HepG2 (cell line): ENCODE data around the gene UFSP2. TPM values are rescaled to one million over a fixed set of nuclear protein-coding genes. Genes with fewer than 3 reads are reported as not detected.
A peak's percentile ranks its signal among the peaks of the same experiment; 100 is the strongest.

Experiments
- GTF2F1 ChIP-seq: fragments of 150-350 bp; IDR thresholded peaks from 2 replicates; pipeline ENCODE4 v1.6.1; 2014; ENCODE audit warnings: low read length
- HNRNPLL ChIP-seq: fragments of 200-400 bp; formaldehyde crosslinking; IDR thresholded peaks from 2 replicates; pipeline ENCODE4 v1.6.1; 2017; ENCODE audit warnings: mild to moderate bottlenecking, low read depth, low read length; ENCODE audit not compliant: poor library complexity, severe bottlenecking
- KDM5B ChIP-seq: sonication (generic); formaldehyde crosslinking; IDR thresholded peaks from 2 replicates; pipeline ENCODE4 v1.4.0; 2020; ENCODE audit warnings: missing genetic modification reagents, mild to moderate bottlenecking, borderline replicate concordance
- PAX8 ChIP-seq: sonication (generic); formaldehyde crosslinking; IDR thresholded peaks from 2 replicates; pipeline ENCODE4 v1.8.0; 2022; ENCODE audit warnings: mild to moderate bottlenecking, missing genetic modification reagents, borderline replicate concordance
- SALL1 ChIP-seq: sonication (generic); formaldehyde crosslinking; IDR thresholded peaks from 2 replicates; pipeline ENCODE4 v1.8.0; 2022; ENCODE audit warnings: mild to moderate bottlenecking, missing genetic modification reagents
- ZMAT3 ChIP-seq: sonication (generic); formaldehyde crosslinking; conservative IDR thresholded peaks from 2 replicates; pipeline ENCODE4 v1.7.0; 2021; ENCODE audit warnings: missing genetic modification reagents
- ZNF672 ChIP-seq: sonication (generic); formaldehyde crosslinking; IDR thresholded peaks from 2 replicates; pipeline ENCODE4 v1.8.1; 2022; ENCODE audit warnings: missing genetic modification reagents
- ZSCAN29 ChIP-seq: sonication (generic); formaldehyde crosslinking; conservative IDR thresholded peaks from 2 replicates; pipeline ENCODE4 v1.4.0; 2020; ENCODE audit warnings: mild to moderate bottlenecking, missing genetic modification reagents
- polyA plus RNA-seq, 8 experiments: library from polyadenylated mRNA; depleted of rRNA in 3 of 8; stranded (reverse) in 7 of 8; unstranded in 1 of 8; fragments of >200 nt; fragmentation: Illumina TruSeq in 4 of 8; extraction: Trizol in 4 of 8; gene quantifications; 2 replicates each; pipeline versions ENCODE4 v1.2.1 to v1.2.3, GENCODE V29; 2011 to 2016; ENCODE audit warnings: low read depth in 4 of 8, missing spikeins in 1 of 8, mixed read lengths in 1 of 8; ENCODE audit not compliant: insufficient read depth in 1 of 8
- total RNA-seq, 5 experiments: library from RNA; depleted of rRNA; stranded (reverse); fragments of >200 nt; fragmentation: Illumina TruSeq; extraction: Trizol; gene quantifications; 2 replicates each; pipeline ENCODE4 v1.2.3, GENCODE V29; 2016; ENCODE audit warnings: low read depth in 1 of 5
- TF ChIP-seq, protein P1 (sequence below): sonication (generic); formaldehyde crosslinking; IDR thresholded peaks from 2 replicates; pipeline ENCODE4 v1.4.0; 2020; ENCODE audit warnings: mild to moderate bottlenecking, missing genetic modification reagents
- TF ChIP-seq, protein P2 (sequence below): sonication (generic); formaldehyde crosslinking; IDR thresholded peaks from 2 replicates; pipeline ENCODE4 v1.5.1; 2020; ENCODE audit warnings: mild to moderate bottlenecking, missing genetic modification reagents, moderate library complexity

UFSP2 gene
- total and polyA plus RNA-seq, 2 of the 13 experiments (the other 11 are each of a cell fraction or from before 2014, with no cell fraction given): 24.1 to 32.3 TPM

DNA sequence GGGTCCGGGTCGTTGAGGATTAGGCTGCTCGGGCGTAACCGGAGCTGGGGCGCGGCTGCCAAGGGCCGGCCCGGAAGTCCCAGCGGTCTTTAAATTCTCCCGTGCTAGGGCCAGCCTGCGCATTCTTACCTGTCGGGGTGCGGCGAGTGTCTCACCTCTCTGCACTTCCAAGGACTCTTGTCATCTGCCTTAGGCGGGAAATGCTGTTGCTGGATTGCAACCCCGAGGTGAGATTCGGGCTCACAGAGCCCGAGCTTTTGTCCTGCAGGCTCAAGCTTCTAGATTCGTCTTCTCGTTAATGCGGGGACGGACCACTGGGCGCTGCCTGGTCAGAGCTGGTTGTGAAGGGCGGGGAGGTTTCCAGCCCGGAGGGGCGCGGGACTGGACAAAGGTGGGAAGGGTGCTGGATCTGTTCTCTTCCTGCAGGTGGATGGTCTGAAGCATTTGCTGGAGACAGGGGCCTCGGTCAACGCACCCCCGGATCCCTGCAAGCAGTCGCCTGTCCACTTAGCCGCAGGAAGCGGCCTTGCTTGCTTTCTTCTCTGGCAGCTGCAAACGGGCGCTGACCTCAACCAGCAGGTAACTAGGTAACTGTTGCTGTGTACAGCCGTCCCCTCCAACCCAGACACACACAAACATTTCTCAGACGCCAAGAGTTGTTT lies 28.9 kb downstream of the UFSP2 start, which contains the start of gene ANKRD37 (continued):
- TF ChIP-seq, protein P1, sequence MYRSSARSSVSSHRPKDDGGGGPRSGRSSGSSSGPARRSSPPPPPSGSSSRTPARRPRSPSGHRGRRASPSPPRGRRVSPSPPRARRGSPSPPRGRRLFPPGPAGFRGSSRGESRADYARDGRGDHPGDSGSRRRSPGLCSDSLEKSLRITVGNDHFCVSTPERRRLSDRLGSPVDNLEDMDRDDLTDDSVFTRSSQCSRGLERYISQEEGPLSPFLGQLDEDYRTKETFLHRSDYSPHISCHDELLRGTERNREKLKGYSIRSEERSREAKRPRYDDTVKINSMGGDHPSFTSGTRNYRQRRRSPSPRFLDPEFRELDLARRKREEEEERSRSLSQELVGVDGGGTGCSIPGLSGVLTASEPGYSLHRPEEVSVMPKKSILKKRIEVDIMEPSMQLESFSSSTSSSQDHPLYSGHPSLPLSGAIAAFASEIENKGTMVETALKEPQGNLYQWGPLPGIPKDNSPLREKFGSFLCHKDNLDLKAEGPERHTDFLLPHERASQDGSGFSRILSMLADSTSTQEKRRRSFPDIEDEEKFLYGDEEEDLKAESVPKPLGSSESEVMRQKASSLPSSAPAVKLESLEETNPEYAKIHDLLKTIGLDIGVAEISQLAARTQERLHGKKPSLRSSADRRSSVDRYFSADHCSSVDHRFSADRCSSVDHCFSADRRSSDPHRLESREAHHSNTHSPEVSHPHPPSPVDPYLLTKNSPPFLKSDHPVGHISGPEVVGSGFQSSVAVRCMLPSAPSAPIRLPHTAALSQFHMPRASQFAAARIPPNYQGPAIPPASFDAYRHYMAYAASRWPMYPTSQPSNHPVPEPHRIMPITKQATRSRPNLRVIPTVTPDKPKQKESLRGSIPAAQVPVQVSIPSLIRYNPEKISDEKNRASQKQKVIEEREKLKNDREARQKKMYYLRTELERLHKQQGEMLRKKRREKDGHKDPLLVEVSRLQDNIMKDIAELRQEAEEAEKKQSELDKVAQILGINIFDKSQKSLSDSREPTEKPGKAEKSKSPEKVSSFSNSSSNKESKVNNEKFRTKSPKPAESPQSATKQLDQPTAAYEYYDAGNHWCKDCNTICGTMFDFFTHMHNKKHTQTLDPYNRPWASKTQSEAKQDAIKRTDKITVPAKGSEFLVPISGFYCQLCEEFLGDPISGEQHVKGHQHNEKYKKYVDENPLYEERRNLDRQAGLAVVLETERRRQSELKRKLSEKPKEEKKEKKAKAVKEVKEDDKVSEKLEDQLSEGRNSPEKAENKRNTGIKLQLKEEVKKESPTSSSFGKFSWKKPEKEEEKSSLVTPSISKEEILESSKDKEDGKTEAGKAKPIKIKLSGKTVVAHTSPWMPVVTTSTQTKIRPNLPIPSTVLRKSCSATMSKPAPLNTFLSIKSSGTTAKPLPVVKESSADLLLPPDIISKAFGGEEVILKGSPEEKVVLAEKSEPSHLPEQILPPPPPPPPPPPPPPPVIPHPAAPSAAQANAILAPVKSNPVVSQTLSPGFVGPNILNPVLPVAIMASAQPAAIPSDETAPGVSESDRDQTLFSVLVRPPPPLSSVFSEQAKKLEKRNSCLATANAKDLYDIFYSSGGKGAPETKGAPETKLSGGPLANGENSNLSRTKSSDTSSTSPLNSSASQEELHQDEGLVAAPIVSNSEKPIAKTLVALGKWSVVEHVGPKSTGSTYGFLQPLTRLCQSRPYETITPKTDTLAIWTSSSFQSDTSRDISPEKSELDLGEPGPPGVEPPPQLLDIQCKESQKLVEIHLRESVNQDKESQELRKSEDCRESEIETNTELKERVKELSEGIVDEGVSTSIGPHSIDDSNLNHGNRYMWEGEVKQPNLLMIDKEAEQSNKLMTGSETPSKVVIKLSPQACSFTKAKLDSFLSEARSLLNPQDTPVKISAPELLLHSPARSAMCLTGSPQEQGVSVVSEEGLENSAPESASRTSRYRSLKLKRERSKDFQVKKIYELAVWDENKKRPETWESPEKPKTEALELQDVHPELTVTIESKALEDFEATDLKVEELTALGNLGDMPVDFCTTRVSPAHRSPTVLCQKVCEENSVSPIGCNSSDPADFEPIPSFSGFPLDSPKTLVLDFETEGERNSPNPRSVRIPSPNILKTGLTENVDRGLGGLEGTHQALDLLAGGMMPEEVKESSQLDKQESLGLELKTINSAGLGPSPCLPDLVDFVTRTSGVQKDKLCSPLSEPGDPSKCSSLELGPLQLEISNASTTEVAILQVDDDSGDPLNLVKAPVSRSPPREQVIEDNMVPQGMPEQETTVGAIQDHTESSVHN (CRISPR knock-in tag): 0 out of 2 replicates have a peak, but pooled peaks have one; percentile 36
- peak; percentile 13; the same call in 1 of the 2 replicates for TF ChIP-seq ZSCAN29 (CRISPR knock-in tag)
- TF ChIP-seq HNRNPLL: peak; percentile 67
- peak; percentile 83; the same call in 1 of the 2 replicates for TF ChIP-seq ZMAT3
- TF ChIP-seq, protein P2, sequence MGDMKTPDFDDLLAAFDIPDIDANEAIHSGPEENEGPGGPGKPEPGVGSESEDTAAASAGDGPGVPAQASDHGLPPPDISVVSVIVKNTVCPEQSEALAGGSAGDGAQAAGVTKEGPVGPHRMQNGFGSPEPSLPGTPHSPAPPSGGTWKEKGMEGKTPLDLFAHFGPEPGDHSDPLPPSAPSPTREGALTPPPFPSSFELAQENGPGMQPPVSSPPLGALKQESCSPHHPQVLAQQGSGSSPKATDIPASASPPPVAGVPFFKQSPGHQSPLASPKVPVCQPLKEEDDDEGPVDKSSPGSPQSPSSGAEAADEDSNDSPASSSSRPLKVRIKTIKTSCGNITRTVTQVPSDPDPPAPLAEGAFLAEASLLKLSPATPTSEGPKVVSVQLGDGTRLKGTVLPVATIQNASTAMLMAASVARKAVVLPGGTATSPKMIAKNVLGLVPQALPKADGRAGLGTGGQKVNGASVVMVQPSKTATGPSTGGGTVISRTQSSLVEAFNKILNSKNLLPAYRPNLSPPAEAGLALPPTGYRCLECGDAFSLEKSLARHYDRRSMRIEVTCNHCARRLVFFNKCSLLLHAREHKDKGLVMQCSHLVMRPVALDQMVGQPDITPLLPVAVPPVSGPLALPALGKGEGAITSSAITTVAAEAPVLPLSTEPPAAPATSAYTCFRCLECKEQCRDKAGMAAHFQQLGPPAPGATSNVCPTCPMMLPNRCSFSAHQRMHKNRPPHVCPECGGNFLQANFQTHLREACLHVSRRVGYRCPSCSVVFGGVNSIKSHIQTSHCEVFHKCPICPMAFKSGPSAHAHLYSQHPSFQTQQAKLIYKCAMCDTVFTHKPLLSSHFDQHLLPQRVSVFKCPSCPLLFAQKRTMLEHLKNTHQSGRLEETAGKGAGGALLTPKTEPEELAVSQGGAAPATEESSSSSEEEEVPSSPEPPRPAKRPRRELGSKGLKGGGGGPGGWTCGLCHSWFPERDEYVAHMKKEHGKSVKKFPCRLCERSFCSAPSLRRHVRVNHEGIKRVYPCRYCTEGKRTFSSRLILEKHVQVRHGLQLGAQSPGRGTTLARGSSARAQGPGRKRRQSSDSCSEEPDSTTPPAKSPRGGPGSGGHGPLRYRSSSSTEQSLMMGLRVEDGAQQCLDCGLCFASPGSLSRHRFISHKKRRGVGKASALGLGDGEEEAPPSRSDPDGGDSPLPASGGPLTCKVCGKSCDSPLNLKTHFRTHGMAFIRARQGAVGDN (CRISPR knock-in tag): peak; percentile 78
- TF ChIP-seq GTF2F1: 0 out of 2 replicates have a peak, but pooled peaks have one; percentile 3
- 0 out of 2 replicates have a peak, but pooled peaks have one; percentile 7 for TF ChIP-seq ZNF672 (CRISPR knock-in tag)
- TF ChIP-seq PAX8 (CRISPR knock-in tag): 0 out of 2 replicates have a peak, but pooled peaks have one; percentile 22
- no peak; the same call in 1 of the 2 replicates for TF ChIP-seq SALL1
- TF ChIP-seq KDM5B (CRISPR knock-in tag): no peak
- TF ChIP-seq, all 625 proteins: peak for 120
